HepG2 (cell line): ENCODE results near the gene UBE2C. TPM values are rescaled to one million over a fixed set of nuclear protein-coding genes. Genes with fewer than 3 reads are reported as not detected.

Source experiments
- ATAC-seq: fragments of 200-7000 bp; cut with Tn5 transposase; 3 replicates; pipeline ENCODE4 v1.9.1; 2020; ENCODE audit warnings: mild to moderate bottlenecking, moderate library complexity
- BruUV-seq: library from RNA; stranded (reverse); fragments of 400-500 nt; replicated peaks from 2 replicates; lab custom pipeline; 2021; lab: Mats Ljungman, UMichigan
- CTCF ChIA-PET: fragments of 300-600 bp; formaldehyde crosslinking; extraction: SDS; loops from one replicate; lab custom pipeline; 2021; ENCODE audit warnings: low total read pairs, inconsistent platforms, low intra/inter-chr PET ratio; lab: Yijun Ruan, JAX
- POLR2A ChIA-PET: fragments of 350-600 bp; sonication (Branson Sonifier 250); formaldehyde crosslinking; loops from one replicate; lab custom pipeline; 2020; ENCODE audit warnings: antibody characterized with exemption, inconsistent platforms; lab: Yijun Ruan, JAX
- DNase-seq: peaks from one replicate; pipeline ENCODE4 v3.0.0-alpha.2; 2015; ENCODE audit warnings: low spot score
- FAIRE-seq: peaks from 3 replicates; lab custom pipeline; 2011; peaks lifted over from hg19 to GRCh38; lab: Jason Lieb, UNC
- H2AFZ ChIP-seq: one replicate; pipeline ENCODE4 v1.6.1; 2011; ENCODE audit warnings: low read length, inconsistent platforms
- H3K27ac ChIP-seq: fragments of 300-600 bp; 3 replicates; pipeline ENCODE4 v1.8.0; 2011; ENCODE audit warnings: mixed run types, mild to moderate bottlenecking, mixed read lengths, low read length, inconsistent platforms; ENCODE audit not compliant: insufficient read depth; ENCODE audit errors: extremely low read length
- H3K27me3 ChIP-seq, 2 experiments: fragments of 200-600 bp in 1 of 2; 2 replicates in 1 of 2; 3 replicates in 1 of 2; pipeline versions ENCODE4 v1.6.0 to v1.8.0; 2011; ENCODE audit warnings: low read length in 2 of 2, mild to moderate bottlenecking in 2 of 2, moderate library complexity in 2 of 2, inconsistent platforms in 1 of 2; ENCODE audit not compliant: insufficient read depth in 2 of 2, control insufficient read depth in 1 of 2
- H3K36me3 ChIP-seq, 2 experiments: fragments of 200-600 bp in 1 of 2; replicated peaks in 1 of 2; 2 replicates in 1 of 2; 3 replicates in 1 of 2; pipeline versions ENCODE4 v1.5.1 to v1.8.0; 2011; ENCODE audit warnings: low read length in 2 of 2, inconsistent platforms in 1 of 2; ENCODE audit not compliant: insufficient read depth in 2 of 2, control insufficient read depth in 1 of 2
- H3K4me1 ChIP-seq: 2 replicates; pipeline ENCODE4 v1.5.1; 2012; ENCODE audit warnings: low read length, inconsistent platforms; ENCODE audit not compliant: insufficient read depth
- H3K4me2 ChIP-seq: 2 replicates; pipeline ENCODE4 v1.6.0; 2011; ENCODE audit warnings: low read depth, low read length, inconsistent platforms
- H3K4me3 ChIP-seq, 3 experiments: fragments of 200-600 bp in 1 of 3; sonication (generic), shearing (Covaris generic) in 1 of 3; replicated peaks in 1 of 3; 2 replicates each; pipeline ENCODE4 v1.5.1; 2011 to 2016; ENCODE audit warnings: low read length in 3 of 3, inconsistent platforms in 2 of 3, low read depth in 2 of 3, mild to moderate bottlenecking in 2 of 3, control low read depth in 1 of 3, mixed read lengths in 1 of 3; ENCODE audit not compliant: insufficient read depth in 1 of 3
- H3K79me2 ChIP-seq: one replicate; pipeline ENCODE4 v1.6.1; 2011; ENCODE audit warnings: low read length, inconsistent platforms; ENCODE audit not compliant: insufficient read depth
- H3K9ac ChIP-seq: 2 replicates; pipeline ENCODE4 v1.6.0; 2011; ENCODE audit warnings: mild to moderate bottlenecking, low read depth, low read length, inconsistent platforms; ENCODE audit not compliant: insufficient read depth
- H3K9me3 ChIP-seq: 2 replicates; pipeline ENCODE4 v1.5.1; 2012; ENCODE audit warnings: mild to moderate bottlenecking, low read length
- H4K20me1 ChIP-seq: 2 replicates; pipeline ENCODE4 v1.6.0; 2011; ENCODE audit warnings: inconsistent platforms, mild to moderate bottlenecking, low read length, moderate library complexity; ENCODE audit not compliant: insufficient read depth
- EEA1 ChIP-seq: sonication (generic); formaldehyde crosslinking; IDR thresholded peaks from 2 replicates; pipeline ENCODE4 v1.5.1; 2020; ENCODE audit warnings: mild to moderate bottlenecking, missing genetic modification reagents, borderline replicate concordance
- KLF9 ChIP-seq: IDR thresholded peaks from 2 replicates; pipeline ENCODE4 v1.6.1; 2016; ENCODE audit warnings: low read depth
- NFKBIZ ChIP-seq: IDR thresholded peaks from 2 replicates; pipeline ENCODE4 v1.6.1; 2018; ENCODE audit warnings: missing genetic modification reagents, missing compliant biosample characterization
- PATZ1 ChIP-seq: sonication (generic); formaldehyde crosslinking; IDR thresholded peaks from 2 replicates; pipeline ENCODE4 v1.4.0; 2020; ENCODE audit warnings: missing genetic modification reagents
- PHF5A ChIP-seq: IDR thresholded peaks from one replicate; pipeline ENCODE4 v1.6.1; 2018; ENCODE audit warnings: low read depth, missing genetic modification reagents; ENCODE audit not compliant: unreplicated experiment
- ZNF564 ChIP-seq: sonication (generic); formaldehyde crosslinking; IDR thresholded peaks from 2 replicates; pipeline ENCODE4 v1.8.1; 2023; ENCODE audit warnings: mild to moderate bottlenecking, missing genetic modification reagents
- ZNF609 ChIP-seq: sonication (generic); formaldehyde crosslinking; IDR thresholded peaks from 2 replicates; pipeline ENCODE4 v1.4.0; 2020; ENCODE audit warnings: mild to moderate bottlenecking, missing genetic modification reagents, borderline replicate concordance
- ZNF772 ChIP-seq: sonication (generic); formaldehyde crosslinking; IDR thresholded peaks from 2 replicates; pipeline ENCODE4 v1.5.0; 2020; ENCODE audit warnings: mild to moderate bottlenecking, missing genetic modification reagents
- ZSCAN31 ChIP-seq: sonication (generic); formaldehyde crosslinking; IDR thresholded peaks from 2 replicates; pipeline ENCODE4 v1.5.0; 2020; ENCODE audit warnings: low read depth, mild to moderate bottlenecking, missing genetic modification reagents
- WGBS: methylation state at CpG from one replicate; pipeline ENCODE4 v1.1.6; 2017; ENCODE audit warnings: low lambda C conversion rate; 5-methylcytosine and 5-hydroxymethylcytosine counted together
- in situ Hi-C: cut with HindIII; loops from 2 replicates; pipeline ENCODE4 v1.10.0; 2017; ENCODE audit warnings: low pct_unique_long_range_greater_than_20kb; ENCODE audit not compliant: extremely low pct_ligation_motif_present
- intact Hi-C: fragments of 100-400 bp; cut with micrococcal nuclease; formaldehyde crosslinking; loops from one replicate; pipeline ENCODE4 v1.10.0; 2022; ENCODE audit not compliant: unreplicated experiment
- polyA plus RNA-seq, 8 experiments: library from polyadenylated mRNA; depleted of rRNA in 3 of 8; stranded (reverse) in 7 of 8; unstranded in 1 of 8; fragments of >200 nt; fragmentation: Illumina TruSeq in 4 of 8; extraction: Trizol in 4 of 8; gene quantifications; 2 replicates each; pipeline versions ENCODE4 v1.2.1 to v1.2.3, GENCODE V29; 2011 to 2016; ENCODE audit warnings: low read depth in 4 of 8, missing spikeins in 1 of 8, mixed read lengths in 1 of 8; ENCODE audit not compliant: insufficient read depth in 1 of 8
- total RNA-seq, 5 experiments: library from RNA; depleted of rRNA; stranded (reverse); fragments of >200 nt; fragmentation: Illumina TruSeq; extraction: Trizol; gene quantifications; 2 replicates each; pipeline ENCODE4 v1.2.3, GENCODE V29; 2016; ENCODE audit warnings: low read depth in 1 of 5
- TF ChIP-seq, protein P1 (sequence below): sonication (generic); formaldehyde crosslinking; IDR thresholded peaks from 2 replicates; pipeline ENCODE4 v1.5.1; 2020; ENCODE audit warnings: mild to moderate bottlenecking, missing genetic modification reagents, moderate library complexity

Gene UBE2C
- total and polyA plus RNA-seq, 2 of the 13 experiments (the other 11 are each of a cell fraction or from before 2014, with no cell fraction given), result 100 to 123 TPM

DNA sequence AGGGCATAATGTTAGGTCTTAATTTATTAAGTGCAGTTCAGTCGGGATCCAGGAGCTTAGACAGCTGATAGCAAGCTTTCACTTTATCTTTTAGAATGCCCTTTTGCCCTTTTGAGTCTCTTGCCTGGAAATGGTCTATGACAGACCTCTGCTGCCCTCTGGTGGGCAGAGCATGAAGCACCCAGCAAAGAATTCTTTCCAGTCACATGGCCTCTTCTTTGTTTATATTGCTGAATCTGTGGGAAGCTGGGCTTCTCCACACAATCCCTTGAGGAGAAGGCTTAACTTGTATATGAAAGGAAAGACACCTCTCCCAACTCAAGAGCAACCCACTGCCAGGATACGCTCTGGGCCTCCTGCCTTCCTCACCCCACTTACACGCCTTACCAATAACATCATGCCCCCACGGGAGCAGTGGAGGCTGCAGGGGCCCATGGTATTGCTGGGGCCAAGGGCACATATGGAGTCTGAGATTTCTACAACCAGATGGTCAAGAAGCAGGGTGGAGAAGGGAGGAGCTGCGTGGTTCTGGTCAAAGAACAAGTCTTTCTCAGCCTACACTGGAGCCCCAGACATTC is 41.2 kb upstream of the UBE2C start (continued):
- TF ChIP-seq PATZ1 (CRISPR knock-in tag), result 0 out of 2 replicates have a peak, but pooled peaks have one; percentile 22

DNA sequence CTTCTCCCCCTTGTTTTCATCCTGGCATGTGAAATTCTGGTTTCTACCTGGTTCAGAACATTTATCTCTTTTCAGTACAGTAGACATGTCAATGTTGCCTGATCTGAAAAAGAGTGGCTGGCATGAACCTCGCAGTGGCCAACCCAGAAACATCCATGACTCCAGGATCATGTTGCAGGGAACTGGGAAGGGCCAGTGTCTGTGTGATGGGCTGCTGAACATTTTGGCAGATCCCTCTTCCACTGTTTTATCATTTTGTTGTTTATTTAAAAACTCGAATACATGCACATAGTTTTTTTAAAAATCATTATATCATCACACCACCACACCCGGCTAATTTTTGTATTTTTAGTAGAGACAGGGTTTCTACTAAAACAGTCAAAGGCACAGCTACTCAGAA is 39.8 kb upstream of the UBE2C start:
- no peak overlapping the region for H3K9ac ChIP-seq
- no peak overlapping the region for H3K4me3 ChIP-seq
- H3K27ac ChIP-seq, result no peak overlapping the region
- no peaks in the 10 kb centered on the region for H3K36me3 ChIP-seq
- no TSS peak for BruUV-seq
- ATAC-seq (no peak), FAIRE-seq (no peak), DNase-seq (no peak)
- H2AFZ ChIP-seq, result no peak overlapping the region
- peaks cover 2 to 15% of the 10 kb centered on the region in 2 experiments; a peak in 3 of 5 replicates for H3K27me3 ChIP-seq
- H4K20me1 ChIP-seq, result no peaks in the 10 kb centered on the region
- no peaks in the 10 kb centered on the region for H3K79me2 ChIP-seq
- ChIA-PET CTCF (interaction anchor here (3.6 kb wide), 1 partner anchor 180 kb away, joined by 95 read pairs; no protein-coding TSS in a partner anchor), POLR2A (no interaction called here)
- H3K4me2 ChIP-seq, result no peak overlapping the region
- in situ Hi-C loops, result loop anchor here (5.0 kb wide), 4 partner anchors 175 to 455 kb away; partner anchors contain the start of gene EPPIN
- no peaks in the 10 kb centered on the region for H3K9me3 ChIP-seq
- WGBS, result 10% methylated on average over 3 of the region's 3 CpGs
- intact Hi-C loops, result loop anchor here (5.0 kb wide), 2 partner anchors 335 to 410 kb away; partner anchors contain the start of gene SYS1
- peaks cover 15% of the 10 kb centered on the region for H3K4me1 ChIP-seq
- TF ChIP-seq ZNF609 (no peak), PHF5A (no peak), ZNF564 (no peak), KLF9 (no peak), ZNF772 (no peak), ZSCAN31 (CRISPR knock-in tag) (no peak), EEA1 (CRISPR knock-in tag) (no peak), NFKBIZ (CRISPR knock-in tag) (no peak)
- TF ChIP-seq, protein P1, sequence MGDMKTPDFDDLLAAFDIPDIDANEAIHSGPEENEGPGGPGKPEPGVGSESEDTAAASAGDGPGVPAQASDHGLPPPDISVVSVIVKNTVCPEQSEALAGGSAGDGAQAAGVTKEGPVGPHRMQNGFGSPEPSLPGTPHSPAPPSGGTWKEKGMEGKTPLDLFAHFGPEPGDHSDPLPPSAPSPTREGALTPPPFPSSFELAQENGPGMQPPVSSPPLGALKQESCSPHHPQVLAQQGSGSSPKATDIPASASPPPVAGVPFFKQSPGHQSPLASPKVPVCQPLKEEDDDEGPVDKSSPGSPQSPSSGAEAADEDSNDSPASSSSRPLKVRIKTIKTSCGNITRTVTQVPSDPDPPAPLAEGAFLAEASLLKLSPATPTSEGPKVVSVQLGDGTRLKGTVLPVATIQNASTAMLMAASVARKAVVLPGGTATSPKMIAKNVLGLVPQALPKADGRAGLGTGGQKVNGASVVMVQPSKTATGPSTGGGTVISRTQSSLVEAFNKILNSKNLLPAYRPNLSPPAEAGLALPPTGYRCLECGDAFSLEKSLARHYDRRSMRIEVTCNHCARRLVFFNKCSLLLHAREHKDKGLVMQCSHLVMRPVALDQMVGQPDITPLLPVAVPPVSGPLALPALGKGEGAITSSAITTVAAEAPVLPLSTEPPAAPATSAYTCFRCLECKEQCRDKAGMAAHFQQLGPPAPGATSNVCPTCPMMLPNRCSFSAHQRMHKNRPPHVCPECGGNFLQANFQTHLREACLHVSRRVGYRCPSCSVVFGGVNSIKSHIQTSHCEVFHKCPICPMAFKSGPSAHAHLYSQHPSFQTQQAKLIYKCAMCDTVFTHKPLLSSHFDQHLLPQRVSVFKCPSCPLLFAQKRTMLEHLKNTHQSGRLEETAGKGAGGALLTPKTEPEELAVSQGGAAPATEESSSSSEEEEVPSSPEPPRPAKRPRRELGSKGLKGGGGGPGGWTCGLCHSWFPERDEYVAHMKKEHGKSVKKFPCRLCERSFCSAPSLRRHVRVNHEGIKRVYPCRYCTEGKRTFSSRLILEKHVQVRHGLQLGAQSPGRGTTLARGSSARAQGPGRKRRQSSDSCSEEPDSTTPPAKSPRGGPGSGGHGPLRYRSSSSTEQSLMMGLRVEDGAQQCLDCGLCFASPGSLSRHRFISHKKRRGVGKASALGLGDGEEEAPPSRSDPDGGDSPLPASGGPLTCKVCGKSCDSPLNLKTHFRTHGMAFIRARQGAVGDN, result no peak
